Smooth muscle cell (in vitro differentiated cells): ENCODE data around the gene SLC25A39. TPM values are rescaled to one million over a fixed set of nuclear protein-coding genes. Genes with fewer than 3 reads are reported as not detected.

ENCODE experiments used
- DNase-seq: peaks from one replicate; lab custom pipeline; 2025; ENCODE audit not compliant: unreplicated experiment; lab: John Stamatoyannopoulos, UW
- H2AFZ ChIP-seq: fragments of 200-600 bp; sonication (generic); 2 replicates; pipeline ENCODE4 v1.6.0; 2016; ENCODE audit warnings: antibody characterized with exemption, low read depth, mild to moderate bottlenecking
- H3F3A ChIP-seq: fragments of 200-600 bp; sonication (generic); 2 replicates; pipeline ENCODE4 v1.6.0; 2017; ENCODE audit warnings: antibody characterized with exemption, low read depth
- H3K27ac ChIP-seq: fragments of 200-600 bp; sonication (generic); 2 replicates; pipeline ENCODE4 v1.5.1; 2016; ENCODE audit warnings: low read depth, mild to moderate bottlenecking
- H3K27me3 ChIP-seq: fragments of 200-600 bp; sonication (generic); 2 replicates; pipeline ENCODE4 v1.6.1; 2016; ENCODE audit warnings: low read depth, mild to moderate bottlenecking
- H3K36me3 ChIP-seq: fragments of 200-600 bp; sonication (generic); 2 replicates; pipeline ENCODE4 v1.5.1; 2016; ENCODE audit warnings: low read depth
- H3K4me1 ChIP-seq: fragments of 200-600 bp; sonication (generic); 2 replicates; pipeline ENCODE4 v1.5.1; 2016; ENCODE audit warnings: low read depth
- H3K4me2 ChIP-seq: fragments of 200-600 bp; sonication (generic); 2 replicates; pipeline ENCODE4 v1.6.0; 2016; ENCODE audit warnings: mild to moderate bottlenecking
- H3K4me3 ChIP-seq: fragments of 200-600 bp; sonication (generic); 2 replicates; pipeline ENCODE4 v1.5.1; 2016; ENCODE audit warnings: mild to moderate bottlenecking
- H3K79me2 ChIP-seq: fragments of 200-600 bp; sonication (generic); 2 replicates; pipeline ENCODE4 v1.6.0; 2016; ENCODE audit warnings: low read depth, mild to moderate bottlenecking
- H3K9ac ChIP-seq: fragments of 200-600 bp; sonication (generic); 2 replicates; pipeline ENCODE4 v1.6.0; 2016; ENCODE audit warnings: low read depth
- H3K9me3 ChIP-seq: fragments of 200-600 bp; sonication (generic); replicated peaks from 2 replicates; pipeline ENCODE4 v1.5.1; 2016; ENCODE audit warnings: low read depth
- H4K20me1 ChIP-seq: fragments of 200-600 bp; sonication (generic); 2 replicates; pipeline ENCODE4 v1.6.0; 2016; ENCODE audit warnings: low read depth
- CTCF ChIP-seq: fragments of 200-600 bp; sonication (generic); IDR thresholded peaks from 2 replicates; pipeline ENCODE4 v1.5.1; 2017; ENCODE audit warnings: borderline replicate concordance, mild to moderate bottlenecking, antibody characterized with exemption; ENCODE audit not compliant: insufficient read depth, poor library complexity, severe bottlenecking
- WGBS: methylation state at CpG from one replicate; pipeline ENCODE4 v1.1.7; 2016; ENCODE audit warnings: low lambda C conversion rate; 5-methylcytosine and 5-hydroxymethylcytosine counted together
- polyA plus RNA-seq: library from polyadenylated mRNA; unstranded; fragments of >200 nt; fragmentation: Nextera tagmentation; extraction: Ambion mirVana; gene quantifications from 2 replicates; pipeline ENCODE4 v1.2.1, GENCODE V29; 2016
- total RNA-seq: library from RNA; depleted of rRNA; stranded (reverse); fragments of >200 nt; gene quantifications from 2 replicates; pipeline ENCODE4 v1.2.3, GENCODE V29; 2014

Gene SLC25A39
- total and polyA plus RNA-seq, 2 experiments from 2014 or later = 106 to 147 TPM

- no peak overlapping the region for H2AFZ ChIP-seq
- no peak for DNase-seq
- no peak overlapping the region for H3K4me3 ChIP-seq
- H3K4me2 ChIP-seq = no peak overlapping the region
- TF ChIP-seq CTCF = no peak
- H4K20me1 ChIP-seq = peaks cover 6% of the 10 kb centered on the region
- peaks cover 27% of the 10 kb centered on the region for H3K27me3 ChIP-seq
- peaks cover 16% of the 10 kb centered on the region for H3K79me2 ChIP-seq
- no peaks in the 10 kb centered on the region for H3K9me3 ChIP-seq
- H3F3A ChIP-seq = no peaks in the 10 kb centered on the region
- H3K4me1 ChIP-seq = peaks cover 15% of the 10 kb centered on the region
- no peak overlapping the region for H3K9ac ChIP-seq
- no peaks in the 10 kb centered on the region for H3K36me3 ChIP-seq
- 91% methylated on average over 18 of the region's 18 CpGs for WGBS
- no peak overlapping the region for H3K27ac ChIP-seq
Observed at GRCh38 chr17:44320066-44320465, 4.6 kb downstream of the SLC25A39 start.

DNA sequence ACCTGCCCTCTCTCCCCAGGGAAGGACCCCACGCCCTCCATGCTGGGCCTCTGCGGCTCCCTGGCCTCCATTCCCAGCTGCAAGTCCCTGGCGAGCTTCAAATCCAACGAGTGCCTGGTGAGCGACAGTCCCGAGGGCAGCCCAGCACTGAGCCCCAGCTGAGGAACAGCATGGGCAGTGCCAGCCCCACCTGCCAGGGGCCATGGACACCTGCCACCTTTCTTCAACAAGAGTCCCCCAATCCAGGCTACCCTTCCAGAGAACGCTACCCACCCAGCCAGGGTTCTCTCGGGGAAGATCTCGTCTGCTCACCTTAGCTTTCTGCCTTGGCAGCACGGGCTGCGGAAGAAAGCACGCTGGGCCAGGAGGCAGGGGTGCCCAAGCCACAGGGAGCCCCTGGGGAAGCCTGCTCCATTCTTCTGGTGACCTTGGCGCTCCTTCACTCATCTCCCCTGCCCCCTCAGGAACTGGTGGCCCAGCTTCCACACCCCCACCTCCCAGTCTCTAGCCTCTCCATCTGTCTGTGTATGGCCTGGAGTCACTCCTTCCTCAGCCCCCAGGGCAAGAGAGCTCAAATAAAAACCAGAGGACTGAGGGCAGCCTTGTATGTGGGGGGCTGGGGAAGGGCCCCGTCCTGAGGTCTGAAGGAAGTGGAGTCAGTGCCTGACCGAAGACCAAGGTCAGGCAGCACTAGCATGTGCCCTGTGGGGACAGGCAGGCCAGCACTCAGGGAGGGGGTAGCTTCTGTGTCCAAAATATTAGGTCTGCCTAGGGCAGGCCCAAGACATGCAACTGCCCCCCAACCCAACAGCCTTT, 6.3 kb downstream of the SLC25A39 start:
- Histone ChIP-seq H3K4me1 (peaks cover 11% of the 10 kb centered on the region), H3F3A (no peaks in the 10 kb centered on the region), H4K20me1 (no peaks in the 10 kb centered on the region), H3K4me2 (no peak overlapping the region), H3K36me3 (no peaks in the 10 kb centered on the region), H3K9me3 (no peaks in the 10 kb centered on the region), H3K79me2 (peaks cover 4% of the 10 kb centered on the region), H3K9ac (no peak overlapping the region), H3K4me3 (no peak overlapping the region), H2AFZ (no peak overlapping the region), H3K27me3 (peaks cover 45% of the 10 kb centered on the region), H3K27ac (no peak overlapping the region)
- TF ChIP-seq CTCF = no peak
- no peak for DNase-seq
- WGBS = 89% methylated on average over 15 of the region's 15 CpGs

DNA sequence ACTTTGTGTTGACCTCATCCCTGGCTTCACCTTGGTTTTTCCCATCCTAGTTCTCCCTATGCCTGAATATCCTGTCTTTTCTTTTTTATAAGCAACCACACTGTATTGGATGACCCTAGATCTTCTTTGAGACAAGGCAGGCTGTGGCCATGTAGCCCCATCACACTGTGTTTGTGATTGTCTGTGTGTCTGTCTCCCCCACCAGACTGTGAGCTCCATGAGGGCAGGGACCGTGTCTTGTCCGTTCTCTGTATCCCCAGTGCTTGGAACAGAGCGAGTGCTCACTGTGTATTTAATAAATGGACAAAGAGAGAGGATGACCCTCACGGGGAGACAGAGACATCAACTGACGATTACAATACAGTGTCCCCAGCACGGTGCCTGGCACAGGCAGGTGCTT, 7.1 kb downstream of the SLC25A39 start:
- H3K27me3 ChIP-seq = peaks cover 49% of the 10 kb centered on the region
- no peaks in the 10 kb centered on the region for H3K9me3 ChIP-seq
- peaks cover 11% of the 10 kb centered on the region for H3K4me1 ChIP-seq
- H2AFZ ChIP-seq = no peak overlapping the region
- H3K79me2 ChIP-seq = no peaks in the 10 kb centered on the region
- H3F3A ChIP-seq = no peaks in the 10 kb centered on the region
- H3K9ac ChIP-seq = no peak overlapping the region
- no peak for DNase-seq
- no peak overlapping the region for H3K27ac ChIP-seq
- H3K4me3 ChIP-seq = no peak overlapping the region
- 96% methylated on average over 6 of the region's 6 CpGs for WGBS
- no peak overlapping the region for H3K4me2 ChIP-seq
- no peaks in the 10 kb centered on the region for H3K36me3 ChIP-seq
- H4K20me1 ChIP-seq = no peaks in the 10 kb centered on the region
- TF ChIP-seq CTCF = no peak
